SKM-1 treated with dmso at 0.1 percent for 144 hours (cell line): ENCODE results near the gene IFIT5.
"Not testable (repeated sequence)": the region's sequence is repeated elsewhere in the genome, so short reads cannot be mapped to it uniquely, and the experiment has no call there.

Experiments
- DNase-seq: peaks from one replicate; lab custom pipeline; 2025; ENCODE audit not compliant: unreplicated experiment; lab: John Stamatoyannopoulos, UW

Gene IFIT5

GRCh38 chr10:89392974-89393373 lies 21.4 kb upstream of the IFIT5 start:
- DNase-seq, result peak; percentile 74

GRCh38 chr10:89393898-89394297 lies 20.5 kb upstream of the IFIT5 start:
- DNase-seq, result no peak

GRCh38 chr10:89395141-89395540 lies 19.2 kb upstream of the IFIT5 start:
- no peak for DNase-seq

- DNase-seq, result no peak
Measured at GRCh38 chr10:89398003-89398749, 16.2 kb upstream of the IFIT5 start.

- no peak for DNase-seq
Measured at GRCh38 chr10:89399956-89400355, 14.4 kb upstream of the IFIT5 start.

- no peak for DNase-seq
Measured at GRCh38 chr10:89403043-89403442, 11.3 kb upstream of the IFIT5 start.

GRCh38 chr10:89404104-89405047 lies 10.0 kb upstream of the IFIT5 start:
- no peak for DNase-seq

GRCh38 chr10:89406178-89406577 lies 8.2 kb upstream of the IFIT5 start:
- not testable (repeated sequence) for DNase-seq

- DNase-seq, result not testable (repeated sequence)
Measured at GRCh38 chr10:89407792-89408191, 6.6 kb upstream of the IFIT5 start.

GRCh38 chr10:89409282-89409681 lies 5.1 kb upstream of the IFIT5 start:
- not testable (repeated sequence) for DNase-seq

GRCh38 chr10:89410551-89410950 lies 3.8 kb upstream of the IFIT5 start:
- DNase-seq, result not testable (repeated sequence)

- not testable (repeated sequence) for DNase-seq
Measured at GRCh38 chr10:89411135-89411534, 3.2 kb upstream of the IFIT5 start.

- not testable (repeated sequence) for DNase-seq
Measured at GRCh38 chr10:89412276-89412675, 2.1 kb upstream of the IFIT5 start.

- DNase-seq, result no peak
Measured at GRCh38 chr10:89413398-89413912, 913 bp upstream of the IFIT5 start.

- DNase-seq, result no peak
Measured at GRCh38 chr10:89414879-89415821, 782 bp downstream of the IFIT5 start.

- no peak for DNase-seq
Measured at GRCh38 chr10:89416465-89416864, 2.1 kb downstream of the IFIT5 start.

- no peak for DNase-seq
Measured at GRCh38 chr10:89419548-89419947, 5.2 kb downstream of the IFIT5 start.

- DNase-seq, result no peak
Measured at GRCh38 chr10:89421018-89421476, 6.7 kb downstream of the IFIT5 start.

GRCh38 chr10:89425000-89425399 lies 10.6 kb downstream of the IFIT5 start:
- no peak for DNase-seq

- DNase-seq, result peak; percentile 32
Measured at GRCh38 chr10:89426230-89426868, 12.0 kb downstream of the IFIT5 start.
